SU-DHL-6 (cell line): ENCODE results near the gene UBAC2.

Source experiments
- H2AFZ ChIP-seq: fragments of 200-600 bp; sonication (generic); 2 replicates; pipeline ENCODE4 v1.6.1; 2014; ENCODE audit warnings: low read depth, mild to moderate bottlenecking, moderate library complexity, mixed read lengths, antibody characterized with exemption, low read length; ENCODE audit not compliant: severe bottlenecking
- H3F3A ChIP-seq: fragments of 200-600 bp; shearing (Covaris generic); 2 replicates; pipeline ENCODE4 v1.6.0; 2016; ENCODE audit warnings: antibody characterized with exemption, mild to moderate bottlenecking; ENCODE audit not compliant: insufficient read depth
- H3K27ac ChIP-seq: fragments of 200-600 bp; sonication (generic); 2 replicates; pipeline ENCODE4 v1.5.1; 2016; ENCODE audit warnings: low read depth, mild to moderate bottlenecking, low read length, moderate library complexity, mixed read lengths
- H3K27me3 ChIP-seq: fragments of 200-600 bp; sonication (generic), shearing (Covaris generic); 2 replicates; pipeline ENCODE4 v1.6.0; 2014; ENCODE audit warnings: mild to moderate bottlenecking, low read length
- H3K36me3 ChIP-seq: fragments of 200-600 bp; sonication (generic); 2 replicates; pipeline ENCODE4 v1.6.1; 2014; ENCODE audit warnings: mild to moderate bottlenecking, low read length, mixed read lengths
- H3K4me2 ChIP-seq: fragments of 300-600, 200-600 bp; shearing (Covaris generic), sonication (generic); 2 replicates; pipeline ENCODE4 v1.6.0; 2014; ENCODE audit warnings: low read length, low read depth, mild to moderate bottlenecking; ENCODE audit not compliant: poor library complexity, severe bottlenecking
- H3K4me3 ChIP-seq: fragments of 200-600 bp; sonication (generic); 2 replicates; pipeline ENCODE4 v1.5.1; 2014; ENCODE audit warnings: antibody characterized with exemption, low read length, mild to moderate bottlenecking, mixed read lengths; ENCODE audit not compliant: insufficient read depth, poor library complexity, severe bottlenecking
- H3K79me2 ChIP-seq: fragments of 200-600 bp; sonication (generic); 2 replicates; pipeline ENCODE4 v1.6.1; 2014; ENCODE audit warnings: mild to moderate bottlenecking, low read length, moderate library complexity; ENCODE audit not compliant: insufficient read depth
- H3K9ac ChIP-seq: fragments of 200-600 bp; sonication (generic); 2 replicates; pipeline ENCODE4 v1.7.0; 2014; ENCODE audit warnings: mild to moderate bottlenecking, low read length
- H3K9me2 ChIP-seq: fragments of 200-600 bp; sonication (generic); replicated peaks from 2 replicates; pipeline ENCODE4 v1.6.1; 2014; ENCODE audit warnings: low read length; ENCODE audit not compliant: insufficient read depth
- H3K9me3 ChIP-seq: fragments of 200-600 bp; sonication (generic); 2 replicates; pipeline ENCODE4 v1.6.1; 2014; ENCODE audit warnings: low read length, mixed read lengths; ENCODE audit not compliant: insufficient read depth
- H4K20me1 ChIP-seq: fragments of 200-600 bp; sonication (generic); 2 replicates; pipeline ENCODE4 v1.6.1; 2014; ENCODE audit warnings: low read depth, mild to moderate bottlenecking, antibody characterized with exemption, low read length, moderate library complexity, mixed read lengths
- EZH2phosphoT487 ChIP-seq: fragments of 200-600 bp; sonication (generic), shearing (Covaris generic); conservative IDR thresholded peaks from 2 replicates; pipeline ENCODE4 v1.6.1; 2018; ENCODE audit warnings: mild to moderate bottlenecking, antibody characterized with exemption, low read length, moderate library complexity, mixed read lengths
- TF ChIP-seq, protein P1 (sequence below): fragments of 200-600 bp; sonication (generic); IDR thresholded peaks from one replicate; pipeline ENCODE4 v1.5.1; 2017; ENCODE audit warnings: antibody characterized with exemption, mild to moderate bottlenecking, low read length, moderate library complexity; ENCODE audit not compliant: insufficient read depth, poor library complexity, severe bottlenecking

Gene UBAC2

DNA sequence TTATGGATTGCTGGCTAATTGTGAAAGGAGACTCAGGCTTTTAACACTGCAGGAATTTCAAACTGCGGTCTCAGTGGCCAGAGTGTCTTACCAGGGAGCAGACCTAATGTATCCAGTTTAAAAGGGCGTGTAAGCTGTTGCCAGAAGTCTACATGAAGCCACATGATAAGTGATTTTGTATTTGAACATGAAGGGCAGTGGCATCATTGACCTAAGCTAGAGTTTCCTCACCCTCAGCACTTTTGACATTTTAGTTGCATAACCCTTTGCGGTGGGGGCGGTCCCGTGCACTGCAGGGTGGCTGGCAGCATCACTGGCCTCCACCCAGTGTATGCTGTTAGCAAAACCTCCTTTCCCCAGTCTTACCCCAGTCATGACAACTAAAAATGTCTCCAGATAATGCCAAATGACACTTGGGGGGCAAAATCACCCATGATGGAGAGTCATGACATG lies 81.2 kb downstream of the UBAC2 start:
- no peak overlapping the region for H3K9ac ChIP-seq
- peaks cover 15% of the 10 kb centered on the region for H3F3A ChIP-seq
- no peaks in the 10 kb centered on the region for H3K79me2 ChIP-seq
- peak overlapping the region; percentile 9; the same call in 1 of the 2 replicates for H3K27ac ChIP-seq
- H3K4me3 ChIP-seq, result no peak overlapping the region
- peak overlapping the region; percentile 25 for H3K4me2 ChIP-seq
- no peak for TF ChIP-seq EZH2phosphoT487
- TF ChIP-seq, protein P1, sequence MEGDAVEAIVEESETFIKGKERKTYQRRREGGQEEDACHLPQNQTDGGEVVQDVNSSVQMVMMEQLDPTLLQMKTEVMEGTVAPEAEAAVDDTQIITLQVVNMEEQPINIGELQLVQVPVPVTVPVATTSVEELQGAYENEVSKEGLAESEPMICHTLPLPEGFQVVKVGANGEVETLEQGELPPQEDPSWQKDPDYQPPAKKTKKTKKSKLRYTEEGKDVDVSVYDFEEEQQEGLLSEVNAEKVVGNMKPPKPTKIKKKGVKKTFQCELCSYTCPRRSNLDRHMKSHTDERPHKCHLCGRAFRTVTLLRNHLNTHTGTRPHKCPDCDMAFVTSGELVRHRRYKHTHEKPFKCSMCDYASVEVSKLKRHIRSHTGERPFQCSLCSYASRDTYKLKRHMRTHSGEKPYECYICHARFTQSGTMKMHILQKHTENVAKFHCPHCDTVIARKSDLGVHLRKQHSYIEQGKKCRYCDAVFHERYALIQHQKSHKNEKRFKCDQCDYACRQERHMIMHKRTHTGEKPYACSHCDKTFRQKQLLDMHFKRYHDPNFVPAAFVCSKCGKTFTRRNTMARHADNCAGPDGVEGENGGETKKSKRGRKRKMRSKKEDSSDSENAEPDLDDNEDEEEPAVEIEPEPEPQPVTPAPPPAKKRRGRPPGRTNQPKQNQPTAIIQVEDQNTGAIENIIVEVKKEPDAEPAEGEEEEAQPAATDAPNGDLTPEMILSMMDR, result no peak
- no peak overlapping the region for H2AFZ ChIP-seq
- H3K9me2 ChIP-seq, result no peaks in the 10 kb centered on the region
- 0 out of 2 replicates have a peak, but pooled peaks cover 3% of the 10 kb centered on the region for H3K36me3 ChIP-seq
- H4K20me1 ChIP-seq, result peaks cover 37% of the 10 kb centered on the region
- H3K27me3 ChIP-seq, result no peaks in the 10 kb centered on the region
- no peaks in the 10 kb centered on the region for H3K9me3 ChIP-seq

DNA sequence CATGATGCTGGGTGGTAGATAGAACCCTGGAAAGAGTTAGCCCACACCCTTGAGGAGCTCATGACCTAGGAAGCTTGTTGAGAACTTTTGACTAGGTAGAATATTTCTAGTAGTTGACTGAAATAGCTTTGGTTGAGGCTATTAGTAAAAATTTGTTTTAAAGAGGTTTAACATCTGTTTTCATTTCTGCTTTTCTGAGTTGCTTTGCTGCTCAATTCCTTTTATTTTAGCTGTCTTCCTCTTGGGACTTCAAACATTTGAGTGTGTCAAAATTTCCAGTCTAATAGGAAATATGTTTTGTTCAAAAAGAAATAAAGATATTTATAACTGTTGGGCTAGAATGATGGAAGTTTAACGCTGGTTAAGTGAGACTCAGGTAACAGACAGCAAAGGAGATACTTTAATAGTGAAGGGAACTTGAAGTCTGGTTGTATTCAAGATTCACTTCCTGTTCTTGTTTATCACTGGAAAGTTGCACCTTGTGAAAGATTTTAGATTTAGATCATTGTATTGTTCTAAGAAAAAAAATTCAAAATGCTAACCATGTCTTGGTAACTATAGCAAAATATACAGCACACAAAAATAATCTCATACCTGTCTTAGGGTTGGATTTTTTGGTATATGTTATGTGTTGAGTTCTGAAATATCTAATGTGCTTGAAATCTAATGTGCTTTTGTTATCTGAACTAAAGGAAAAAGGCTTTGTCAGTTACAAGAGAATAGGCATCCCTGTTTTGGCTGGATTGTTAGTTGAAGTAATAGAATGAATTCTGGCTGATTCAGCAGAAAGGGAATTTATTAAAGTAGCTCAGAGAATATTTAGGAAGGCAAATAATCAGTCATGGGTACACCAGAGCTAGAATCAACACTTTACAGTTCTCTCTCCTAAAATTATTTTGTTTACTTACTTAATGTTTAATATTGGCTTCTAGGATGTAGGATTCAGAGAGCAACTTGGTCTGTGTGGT lies 81.9 kb downstream of the UBAC2 start:
- H2AFZ ChIP-seq, result no peak overlapping the region
- H3K27me3 ChIP-seq, result no peaks in the 10 kb centered on the region
- peak overlapping the region; percentile 25 for H3K4me2 ChIP-seq
- H3K9ac ChIP-seq, result no peak overlapping the region
- H3K79me2 ChIP-seq, result no peaks in the 10 kb centered on the region
- TF ChIP-seq, protein P1, result no peak
- no peak for TF ChIP-seq EZH2phosphoT487
- peaks cover 37% of the 10 kb centered on the region for H4K20me1 ChIP-seq
- no peaks in the 10 kb centered on the region for H3K9me2 ChIP-seq
- 0 out of 2 replicates have a peak, but pooled peaks cover 3% of the 10 kb centered on the region for H3K36me3 ChIP-seq
- no peak overlapping the region for H3K4me3 ChIP-seq
- no peaks in the 10 kb centered on the region for H3K9me3 ChIP-seq
- H3F3A ChIP-seq, result peaks cover 15% of the 10 kb centered on the region
- H3K27ac ChIP-seq, result peak overlapping the region; percentile 9; the same call in 1 of the 2 replicates

DNA sequence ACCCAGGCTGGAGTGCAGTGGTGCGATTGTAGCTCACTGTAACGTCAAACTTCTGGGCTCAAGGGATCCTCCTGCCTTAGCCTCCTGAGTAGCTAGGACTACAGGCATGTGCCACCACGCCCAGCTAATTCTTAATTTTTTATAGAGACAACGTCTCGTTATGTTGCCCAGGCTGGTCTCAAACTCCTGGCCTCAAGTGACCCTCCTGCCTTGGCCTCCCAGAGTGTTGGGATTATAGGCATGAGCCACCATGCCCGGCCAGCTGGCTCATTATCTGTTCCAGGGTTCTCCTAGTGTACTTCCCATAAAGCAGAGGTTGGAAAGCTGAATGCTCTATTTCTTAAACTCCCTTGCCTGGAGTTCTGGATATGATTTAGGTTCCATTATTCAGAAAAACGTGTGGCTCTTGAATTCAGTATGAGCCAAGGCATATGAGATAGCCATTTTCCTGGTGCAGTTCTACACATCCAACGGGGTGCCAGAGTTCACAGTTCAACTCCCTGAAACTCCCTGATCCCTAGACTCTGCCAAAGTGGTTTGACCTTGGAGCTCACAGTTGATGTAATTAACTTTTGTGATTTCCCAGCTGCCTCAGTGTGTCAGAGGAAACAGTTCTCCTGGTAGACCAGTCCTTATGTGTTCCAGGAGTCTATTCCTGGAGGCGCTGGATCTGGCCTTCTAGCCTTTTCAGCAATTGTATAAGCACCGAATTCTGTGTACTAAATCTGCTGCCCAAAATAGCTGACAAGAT lies 85.0 kb downstream of the UBAC2 start:
- no peaks in the 10 kb centered on the region for H3K79me2 ChIP-seq
- H2AFZ ChIP-seq, result no peak overlapping the region
- H3K9me3 ChIP-seq, result no peaks in the 10 kb centered on the region
- no peak overlapping the region for H3K9ac ChIP-seq
- no peak overlapping the region for H3K4me3 ChIP-seq
- H3K27ac ChIP-seq, result no peak overlapping the region
- no peaks in the 10 kb centered on the region for H3K27me3 ChIP-seq
- peaks cover 29% of the 10 kb centered on the region for H4K20me1 ChIP-seq
- H3K36me3 ChIP-seq, result no peaks in the 10 kb centered on the region
- peaks cover 15% of the 10 kb centered on the region for H3F3A ChIP-seq
- TF ChIP-seq, protein P1, result no peak
- no peak for TF ChIP-seq EZH2phosphoT487
- no peak overlapping the region for H3K4me2 ChIP-seq
- no peaks in the 10 kb centered on the region for H3K9me2 ChIP-seq
